A673 (cell line): ENCODE measurements around the gene HIGD2A. TPM values are rescaled to one million over a fixed set of nuclear protein-coding genes. Genes with fewer than 3 reads are reported as not detected.

Experiments used
- BruUV-seq: library from RNA; stranded (reverse); fragments of 400-500 nt; replicated peaks from 2 replicates; lab custom pipeline; 2021; lab: Mats Ljungman, UMichigan
- CTCF ChIA-PET: fragments of 300-600 bp; sonication (Branson Sonifier 250); formaldehyde crosslinking; loops from one replicate; lab custom pipeline; 2022; ENCODE audit warnings: antibody characterized with exemption; lab: Charles Lee
- POLR2A ChIA-PET: fragments of 300-600 bp; sonication (Branson Sonifier 250); formaldehyde crosslinking; loops from one replicate; lab custom pipeline; 2022; ENCODE audit warnings: antibody characterized with exemption; ENCODE audit not compliant: low non-redundant PET; lab: Charles Lee
- DNase-seq: peaks from one replicate; pipeline ENCODE4 v3.0.0-alpha.2; 2015; ENCODE audit warnings: low spot score
- H3K27ac ChIP-seq: fragments of 200-600 bp; sonication (generic); 2 replicates; pipeline ENCODE4 v1.5.1; 2016; ENCODE audit warnings: mixed run types, low read depth, mild to moderate bottlenecking, mixed read lengths, antibody characterized with exemption, low read length; ENCODE audit not compliant: poor library complexity, severe bottlenecking
- H3K27me3 ChIP-seq: fragments of 200-600 bp; sonication (generic); replicated peaks from 2 replicates; pipeline ENCODE4 v1.6.1; 2017; ENCODE audit warnings: mixed run types, low read depth, mild to moderate bottlenecking, mixed read lengths, antibody characterized with exemption, low read length; ENCODE audit not compliant: insufficient read depth, poor library complexity
- H3K36me3 ChIP-seq: fragments of 200-600 bp; sonication (generic); 2 replicates; pipeline ENCODE4 v1.6.1; 2016; ENCODE audit warnings: mixed run types, mild to moderate bottlenecking, mixed read lengths, antibody characterized with exemption, low read length; ENCODE audit not compliant: insufficient read depth, poor library complexity, severe bottlenecking
- H3K4me1 ChIP-seq: fragments of 200-600 bp; sonication (generic); 2 replicates; pipeline ENCODE4 v1.6.1; 2017; ENCODE audit warnings: mixed run types, mild to moderate bottlenecking, mixed read lengths, antibody characterized with exemption, low read length; ENCODE audit not compliant: insufficient read depth, poor library complexity, severe bottlenecking
- H3K4me3 ChIP-seq: fragments of 200-600 bp; sonication (generic); 2 replicates; pipeline ENCODE4 v1.5.1; 2016; ENCODE audit warnings: low read depth, mixed run types, mild to moderate bottlenecking, mixed read lengths, low read length; ENCODE audit not compliant: poor library complexity, severe bottlenecking
- H3K9me3 ChIP-seq: fragments of 200-600 bp; sonication (generic); 2 replicates; pipeline ENCODE4 v1.6.1; 2016; ENCODE audit warnings: mixed run types, low read depth, mild to moderate bottlenecking, mixed read lengths, antibody characterized with exemption, low read length; ENCODE audit not compliant: poor library complexity, severe bottlenecking
- EZH2 ChIP-seq: fragments of 200-600 bp; sonication (generic); IDR thresholded peaks from 2 replicates; pipeline ENCODE4 v1.6.1; 2017; ENCODE audit warnings: borderline replicate concordance, low read depth, mild to moderate bottlenecking, mixed read lengths, antibody characterized with exemption, low read length; ENCODE audit not compliant: poor library complexity, severe bottlenecking
- intact Hi-C: fragments of 100-400 bp; cut with micrococcal nuclease; formaldehyde crosslinking; loops from one replicate; pipeline ENCODE4 v1.10.0; 2022; ENCODE audit not compliant: unreplicated experiment
- total RNA-seq: library from RNA; stranded (reverse); gene quantifications from 2 replicates; pipeline ENCODE4 v1.2.3, GENCODE V29; 2021
- TF ChIP-seq, protein P1 (sequence below): fragments of 300-800, 200-600 bp; sonication (generic); conservative IDR thresholded peaks from 2 replicates; pipeline ENCODE4 v1.5.1; 2017; ENCODE audit warnings: low read depth, mild to moderate bottlenecking, antibody characterized with exemption, low read length, moderate library complexity, mixed read lengths

HIGD2A gene
- total RNA-seq, 1 experiment from 2014 or later: 81.7 TPM

DNA sequence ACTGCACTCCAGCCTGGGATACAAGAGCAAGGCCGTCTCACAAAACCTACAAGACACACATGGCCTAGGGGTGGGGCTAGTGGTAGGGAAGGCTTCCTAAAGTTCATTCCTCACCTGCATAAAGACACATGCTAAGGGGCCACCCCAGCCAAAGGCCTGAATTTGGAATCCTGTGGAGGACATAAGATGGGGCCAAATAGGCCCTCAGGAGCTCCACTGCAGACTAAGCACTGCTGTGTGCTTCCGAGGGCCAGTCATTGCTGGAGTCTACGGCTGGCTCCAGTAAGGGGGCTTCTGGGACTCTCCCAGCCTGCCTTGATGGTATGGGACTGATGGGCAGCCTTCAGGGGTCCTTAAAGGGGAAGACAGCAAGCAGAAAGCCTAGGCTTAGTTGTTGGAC, 5.8 kb upstream of the HIGD2A start:
- Histone ChIP-seq H3K9me3 (no peaks in the 10 kb centered on the region), H3K4me3 (no peak overlapping the region), H3K27me3 (no peaks in the 10 kb centered on the region), H3K27ac (no peak overlapping the region), H3K36me3 (peaks cover 44% of the 10 kb centered on the region), H3K4me1 (peaks cover 10% of the 10 kb centered on the region)
- POLR2A ChIA-PET: no interaction called here
- no peak for DNase-seq
- TF ChIP-seq EZH2: no peak
- TF ChIP-seq, protein P1, sequence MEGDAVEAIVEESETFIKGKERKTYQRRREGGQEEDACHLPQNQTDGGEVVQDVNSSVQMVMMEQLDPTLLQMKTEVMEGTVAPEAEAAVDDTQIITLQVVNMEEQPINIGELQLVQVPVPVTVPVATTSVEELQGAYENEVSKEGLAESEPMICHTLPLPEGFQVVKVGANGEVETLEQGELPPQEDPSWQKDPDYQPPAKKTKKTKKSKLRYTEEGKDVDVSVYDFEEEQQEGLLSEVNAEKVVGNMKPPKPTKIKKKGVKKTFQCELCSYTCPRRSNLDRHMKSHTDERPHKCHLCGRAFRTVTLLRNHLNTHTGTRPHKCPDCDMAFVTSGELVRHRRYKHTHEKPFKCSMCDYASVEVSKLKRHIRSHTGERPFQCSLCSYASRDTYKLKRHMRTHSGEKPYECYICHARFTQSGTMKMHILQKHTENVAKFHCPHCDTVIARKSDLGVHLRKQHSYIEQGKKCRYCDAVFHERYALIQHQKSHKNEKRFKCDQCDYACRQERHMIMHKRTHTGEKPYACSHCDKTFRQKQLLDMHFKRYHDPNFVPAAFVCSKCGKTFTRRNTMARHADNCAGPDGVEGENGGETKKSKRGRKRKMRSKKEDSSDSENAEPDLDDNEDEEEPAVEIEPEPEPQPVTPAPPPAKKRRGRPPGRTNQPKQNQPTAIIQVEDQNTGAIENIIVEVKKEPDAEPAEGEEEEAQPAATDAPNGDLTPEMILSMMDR: no peak
- BruUV-seq: no TSS peak
- intact Hi-C loops: no loop called here
- CTCF ChIA-PET: no interaction called here

DNA sequence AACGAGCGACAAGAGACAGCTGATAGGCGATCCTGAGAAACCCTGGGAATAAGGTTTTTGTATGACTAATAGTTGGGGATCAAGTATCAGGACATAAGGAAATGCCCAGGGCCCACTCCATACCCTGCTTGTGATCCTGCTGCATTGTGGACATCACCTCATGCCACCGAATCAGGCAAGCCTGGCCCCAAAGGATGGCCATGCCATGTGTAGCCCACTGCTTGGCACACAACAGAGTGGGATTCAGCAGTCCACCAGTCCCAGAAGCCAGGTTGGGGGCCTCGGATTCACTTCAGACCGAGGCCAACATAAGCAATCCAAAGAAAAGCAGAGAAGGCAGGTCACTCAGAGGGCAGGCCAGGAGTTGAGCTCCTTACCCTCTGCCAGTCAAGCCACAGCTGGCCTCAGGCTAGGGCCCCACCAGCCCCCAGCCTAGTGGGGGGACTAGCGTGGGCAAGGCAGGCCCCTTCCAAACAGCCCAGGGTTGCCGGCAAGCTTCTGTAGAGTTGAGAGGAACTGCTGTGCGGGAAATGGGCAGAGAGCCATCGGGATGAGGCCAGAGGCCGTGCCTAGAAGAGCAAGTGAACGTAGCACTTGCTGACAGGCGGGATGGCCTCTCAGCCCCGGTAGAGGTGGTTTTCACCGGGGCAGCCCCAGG, 5.2 kb upstream of the HIGD2A start:
- Histone ChIP-seq H3K27ac (no peak overlapping the region), H3K27me3 (no peaks in the 10 kb centered on the region), H3K4me3 (no peak overlapping the region), H3K36me3 (peaks cover 44% of the 10 kb centered on the region), H3K4me1 (peaks cover 10% of the 10 kb centered on the region), H3K9me3 (no peaks in the 10 kb centered on the region)
- ChIA-PET POLR2A (no interaction called here), CTCF (no interaction called here)
- intact Hi-C loops: no loop called here
- DNase-seq: no peak
- no peak for TF ChIP-seq EZH2
- TF ChIP-seq, protein P1: no peak
- BruUV-seq: no TSS peak

DNA sequence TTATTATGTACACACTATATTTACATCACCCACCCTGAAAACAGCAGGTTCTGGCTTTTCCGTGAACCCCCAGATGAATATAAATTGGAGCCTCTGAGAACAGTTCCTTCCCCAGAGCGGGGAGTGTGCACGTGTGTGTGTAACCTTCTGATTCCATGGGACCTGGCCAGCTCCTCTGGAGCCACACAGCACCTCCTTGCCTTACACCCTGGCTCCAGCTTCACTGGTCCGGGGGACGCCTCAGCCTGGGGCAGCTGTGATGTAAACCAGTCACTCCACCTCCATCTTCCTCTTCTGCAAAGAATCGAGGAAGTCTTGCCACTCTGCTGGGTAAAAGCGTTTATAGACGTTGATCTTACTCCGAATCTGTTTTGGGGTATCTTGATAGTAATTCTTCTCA, 4.6 kb upstream of the HIGD2A start:
- H3K9me3 ChIP-seq: no peaks in the 10 kb centered on the region
- CTCF ChIA-PET: no interaction called here
- no TSS peak for BruUV-seq

More for the DNA sequence above, 4.6 kb upstream of the HIGD2A start:
- no peak for DNase-seq
- TF ChIP-seq EZH2: no peak
- TF ChIP-seq, protein P1: no peak
- H3K4me3 ChIP-seq: no peak overlapping the region
- peaks cover 10% of the 10 kb centered on the region for H3K4me1 ChIP-seq
- intact Hi-C loops: no loop called here
- POLR2A ChIA-PET: no interaction called here
- H3K27me3 ChIP-seq: no peaks in the 10 kb centered on the region
- no peak overlapping the region for H3K27ac ChIP-seq
- H3K36me3 ChIP-seq: peaks cover 44% of the 10 kb centered on the region
